HG03354 (cell line): ENCODE results near the gene LIF.

Experiments used
- ATAC-seq: cut with Tn5 transposase; IDR thresholded peaks from one replicate; pipeline ENCODE4 v1.9.1; 2021; ENCODE audit warnings: mild to moderate bottlenecking; ENCODE audit not compliant: unreplicated experiment, poor library complexity, severe bottlenecking

Gene LIF

DNA sequence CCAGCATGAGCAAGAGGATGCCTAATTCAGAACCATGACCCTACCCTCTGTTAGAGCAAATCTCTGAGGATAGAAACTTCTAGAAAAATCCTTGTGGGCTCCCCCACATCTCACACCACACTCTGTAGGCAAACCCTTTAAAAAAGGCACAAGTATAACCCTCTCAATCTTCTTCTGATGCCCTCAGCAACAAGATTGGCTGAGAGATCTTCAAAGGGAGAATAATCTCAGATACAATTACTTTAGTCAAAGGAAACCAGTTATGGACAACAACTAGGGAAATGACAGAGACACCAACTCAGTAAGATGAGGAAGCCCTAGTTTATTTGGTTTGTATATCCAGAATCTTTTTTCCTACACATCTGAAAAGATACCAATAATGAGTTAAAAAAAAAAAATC lies 49.2 kb downstream of the LIF start:
- no peak for ATAC-seq

DNA sequence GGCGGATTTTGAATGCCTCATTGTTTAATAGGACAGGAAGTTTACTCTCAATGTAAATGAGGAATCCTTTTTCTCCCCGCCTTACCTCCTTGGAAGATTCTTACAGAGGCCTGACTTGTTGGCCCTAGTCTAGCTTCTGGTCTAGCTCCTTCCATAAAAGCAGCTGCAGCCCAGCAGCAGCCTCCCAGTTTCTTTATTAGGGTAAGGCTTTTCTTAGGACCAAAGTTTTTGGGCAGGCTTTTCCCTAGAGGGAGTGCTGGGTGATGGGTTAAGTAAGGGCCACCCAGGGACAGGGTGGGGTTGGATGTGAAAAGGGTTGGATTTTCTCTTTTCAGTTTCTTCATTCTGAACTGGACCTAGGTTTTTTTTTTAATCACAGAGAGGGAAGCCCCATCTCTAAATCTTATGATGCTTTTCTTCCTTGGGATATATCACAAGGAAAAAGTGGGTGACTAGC lies 49.7 kb downstream of the LIF start:
- peak; percentile 14 for ATAC-seq

- peak; percentile 53 for ATAC-seq
These were observed 50.2 kb downstream of the LIF start for GRCh38 chr22:30196141-30196879.

DNA sequence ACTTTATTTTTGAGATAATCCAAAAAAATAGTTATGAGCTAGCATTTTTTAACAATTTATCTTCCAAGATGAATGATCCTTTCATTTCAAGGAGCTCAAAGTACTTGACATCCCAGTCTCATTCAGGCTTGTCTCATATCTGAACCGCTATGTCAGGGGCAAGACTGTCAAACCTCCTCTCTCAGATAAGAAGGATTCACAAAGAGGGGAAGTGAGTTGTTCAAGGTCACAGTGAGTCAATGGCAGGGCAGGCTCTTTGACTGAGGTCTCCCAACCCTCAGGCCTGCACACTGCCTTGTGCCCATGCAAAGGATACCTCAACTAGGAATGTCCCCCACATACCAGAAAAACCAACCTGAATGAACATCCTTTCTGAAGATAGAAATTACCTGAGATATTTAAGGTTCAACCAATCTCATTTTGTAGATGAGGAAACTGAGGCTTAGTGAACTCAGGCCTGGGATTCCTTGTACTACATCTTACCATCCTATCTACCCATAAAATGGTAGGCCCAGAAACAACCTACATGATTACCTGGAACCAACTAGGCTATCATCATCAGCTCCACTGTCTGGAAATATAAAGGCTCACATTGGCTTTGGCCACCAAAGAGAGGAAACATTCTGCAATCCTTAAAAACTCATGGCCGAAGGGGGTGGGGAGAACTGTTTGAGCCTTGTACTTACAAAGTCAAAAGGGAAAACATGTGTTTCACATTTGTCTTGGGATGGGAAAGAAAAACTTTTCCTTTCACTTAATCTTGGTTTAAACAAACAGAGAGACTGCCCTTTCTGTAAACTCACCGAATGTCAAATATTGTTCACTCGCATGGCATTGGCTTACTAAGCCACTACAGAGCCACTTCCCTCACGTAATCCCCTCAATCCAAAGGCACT lies 51.1 kb downstream of the LIF start:
- ATAC-seq: no peak

DNA sequence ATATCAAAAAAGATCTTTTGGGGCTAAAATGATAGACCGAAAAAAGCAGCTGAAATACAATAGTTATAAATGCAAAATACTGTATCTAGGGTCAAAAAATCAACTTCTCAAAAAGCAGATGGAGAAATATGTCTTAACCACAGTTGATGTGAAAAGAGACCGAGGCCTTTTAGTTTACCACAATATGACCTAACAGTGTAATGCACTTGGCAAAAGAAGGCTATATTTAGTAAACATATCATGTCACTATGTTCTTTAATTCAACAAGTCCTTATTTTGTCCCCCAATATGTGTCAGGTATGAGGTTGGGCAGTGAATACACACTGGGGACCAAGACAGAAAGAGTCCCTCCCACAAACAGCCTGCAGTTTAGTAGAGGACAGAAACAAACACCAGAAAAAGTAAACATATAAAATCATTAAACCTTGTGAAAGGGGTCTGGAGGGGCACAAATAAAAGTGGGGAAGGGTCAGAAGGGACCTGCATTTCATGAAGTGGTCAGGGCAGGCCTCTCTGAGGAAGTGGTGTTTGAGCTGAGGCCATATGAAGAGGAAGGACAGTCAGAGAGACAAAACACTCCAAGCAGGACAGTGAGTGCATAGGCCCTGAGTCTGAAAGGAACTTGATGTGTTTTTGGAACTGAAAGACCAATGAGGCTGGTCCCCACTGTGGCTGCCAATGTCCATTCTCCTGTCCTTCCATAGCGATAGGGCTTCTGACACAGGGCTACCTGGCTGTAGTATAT lies 53.4 kb downstream of the LIF start:
- no peak for ATAC-seq

DNA sequence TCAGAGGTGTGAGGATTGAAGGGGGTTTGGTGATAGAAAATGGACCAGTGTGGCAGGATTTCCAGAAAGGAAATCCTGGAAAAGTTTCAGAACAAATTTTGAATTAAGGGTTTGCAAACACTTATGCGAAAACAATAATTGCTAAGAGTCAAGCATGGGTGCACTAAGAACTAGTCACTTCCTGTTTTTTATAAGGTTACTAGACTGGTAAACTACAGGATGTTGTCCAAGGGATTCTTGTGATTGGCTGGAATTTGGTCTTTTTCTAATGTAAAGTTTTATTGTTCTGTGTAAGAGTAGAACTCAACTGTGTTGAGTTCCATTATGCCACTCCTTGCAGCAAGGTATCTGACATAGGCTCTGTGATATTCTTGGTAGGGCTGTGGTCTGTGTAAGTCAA lies 54.1 kb downstream of the LIF start:
- no peak for ATAC-seq

DNA sequence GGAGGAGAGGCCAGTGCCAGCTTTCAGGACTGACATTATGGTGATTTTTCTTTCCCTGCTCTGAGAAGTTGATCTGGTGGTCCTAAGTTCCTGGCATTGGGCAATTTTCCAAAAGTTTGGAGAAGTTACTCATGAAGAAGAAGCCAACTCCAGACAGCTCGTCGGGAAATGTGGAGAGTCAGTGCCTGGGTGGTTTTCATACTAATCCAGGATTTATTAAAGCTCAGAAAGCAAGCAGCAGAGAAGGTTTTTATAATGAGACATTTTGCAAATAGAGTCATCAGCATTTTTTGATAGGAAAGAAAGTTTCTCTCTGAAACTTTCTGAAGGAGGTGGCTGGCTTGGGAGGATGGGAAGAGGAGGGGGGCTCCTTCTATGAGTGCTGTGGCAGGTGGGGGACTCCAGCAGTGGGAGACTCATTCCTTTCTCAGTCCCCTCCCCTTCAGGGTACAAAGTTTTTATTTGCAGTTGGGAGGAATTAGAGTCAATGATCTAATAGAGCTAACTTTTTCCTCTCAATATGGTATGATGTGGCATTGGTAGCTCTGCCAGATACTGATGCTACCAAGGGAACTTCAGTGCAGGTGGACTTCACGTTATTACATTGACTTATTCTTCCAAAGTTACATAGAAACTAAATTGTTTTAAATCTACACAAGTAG lies 55.4 kb downstream of the LIF start:
- ATAC-seq: no peak

GRCh38 chr22:30190574-30190973 lies 56.0 kb downstream of the LIF start:
- ATAC-seq: no peak
